AG10803 (cell line): ENCODE results near the gene ANGPTL2.

ENCODE experiments used
- DNase-seq: peaks from one replicate; pipeline ENCODE4 v3.0.0; 2010; ENCODE audit warnings: low read depth
- H3K4me3 ChIP-seq: 2 replicates; pipeline ENCODE4 v1.5.1; 2011; ENCODE audit warnings: mild to moderate bottlenecking, low read length, control low read depth
- CTCF ChIP-seq: conservative IDR thresholded peaks from 2 replicates; pipeline ENCODE4 v1.5.1; 2011; ENCODE audit warnings: mild to moderate bottlenecking, low read length, control low read depth, inconsistent platforms

Gene ANGPTL2

GRCh38 chr9:127161081-127161624, 38.7 kb upstream of the ANGPTL2 start:
- no peak overlapping the region for H3K4me3 ChIP-seq
- no peak for DNase-seq
- TF ChIP-seq CTCF: no peak

GRCh38 chr9:127159949-127160610, 37.6 kb upstream of the ANGPTL2 start:
- TF ChIP-seq CTCF: no peak
- no peak overlapping the region for H3K4me3 ChIP-seq
- no peak for DNase-seq

GRCh38 chr9:127159325-127159801, 36.9 kb upstream of the ANGPTL2 start:
- TF ChIP-seq CTCF: peak; percentile 50
- peak; percentile 87 for DNase-seq
- H3K4me3 ChIP-seq: no peak overlapping the region

GRCh38 chr9:127158786-127159324, 36.4 kb upstream of the ANGPTL2 start:
- H3K4me3 ChIP-seq: no peak overlapping the region
- TF ChIP-seq CTCF: no peak
- no peak for DNase-seq

GRCh38 chr9:127155314-127155960, 33.0 kb upstream of the ANGPTL2 start:
- H3K4me3 ChIP-seq: no peak overlapping the region
- no peak for DNase-seq
- TF ChIP-seq CTCF: no peak

- no peak for TF ChIP-seq CTCF
- peak; percentile 73 for DNase-seq
- H3K4me3 ChIP-seq: peak overlapping the region; percentile 0
Measured at GRCh38 chr9:127154390-127155191, 32.2 kb upstream of the ANGPTL2 start.
